ENCODE results near the gene UBE2G1.

The UBE2G1 gene

GRCh38 chr17:4221163-4221562, 145.3 kb downstream of the UBE2G1 start:
- Histone ChIP-seq H3K9me3 (no peaks in the 10 kb centered on the region), H3K27me3 (no peaks in the 10 kb centered on the region), H3K27ac (no peak overlapping the region), H3K36me3 (peaks cover 48% of the 10 kb centered on the region), H3K4me3 (ENCODE audit: low read depth in 1 of 2, low read length in 1 of 2) (no peak overlapping the region), H3K4me1 (ENCODE audit: control insufficient read depth in 1 of 2, insufficient read depth in 1 of 2, low read depth in 1 of 2, low read length in 1 of 2) (no peaks in the 10 kb centered on the region)
- TF ChIP-seq, protein P1, sequence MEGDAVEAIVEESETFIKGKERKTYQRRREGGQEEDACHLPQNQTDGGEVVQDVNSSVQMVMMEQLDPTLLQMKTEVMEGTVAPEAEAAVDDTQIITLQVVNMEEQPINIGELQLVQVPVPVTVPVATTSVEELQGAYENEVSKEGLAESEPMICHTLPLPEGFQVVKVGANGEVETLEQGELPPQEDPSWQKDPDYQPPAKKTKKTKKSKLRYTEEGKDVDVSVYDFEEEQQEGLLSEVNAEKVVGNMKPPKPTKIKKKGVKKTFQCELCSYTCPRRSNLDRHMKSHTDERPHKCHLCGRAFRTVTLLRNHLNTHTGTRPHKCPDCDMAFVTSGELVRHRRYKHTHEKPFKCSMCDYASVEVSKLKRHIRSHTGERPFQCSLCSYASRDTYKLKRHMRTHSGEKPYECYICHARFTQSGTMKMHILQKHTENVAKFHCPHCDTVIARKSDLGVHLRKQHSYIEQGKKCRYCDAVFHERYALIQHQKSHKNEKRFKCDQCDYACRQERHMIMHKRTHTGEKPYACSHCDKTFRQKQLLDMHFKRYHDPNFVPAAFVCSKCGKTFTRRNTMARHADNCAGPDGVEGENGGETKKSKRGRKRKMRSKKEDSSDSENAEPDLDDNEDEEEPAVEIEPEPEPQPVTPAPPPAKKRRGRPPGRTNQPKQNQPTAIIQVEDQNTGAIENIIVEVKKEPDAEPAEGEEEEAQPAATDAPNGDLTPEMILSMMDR (IDR thresholded peaks at IDR 0.05) = no peak

DNA sequence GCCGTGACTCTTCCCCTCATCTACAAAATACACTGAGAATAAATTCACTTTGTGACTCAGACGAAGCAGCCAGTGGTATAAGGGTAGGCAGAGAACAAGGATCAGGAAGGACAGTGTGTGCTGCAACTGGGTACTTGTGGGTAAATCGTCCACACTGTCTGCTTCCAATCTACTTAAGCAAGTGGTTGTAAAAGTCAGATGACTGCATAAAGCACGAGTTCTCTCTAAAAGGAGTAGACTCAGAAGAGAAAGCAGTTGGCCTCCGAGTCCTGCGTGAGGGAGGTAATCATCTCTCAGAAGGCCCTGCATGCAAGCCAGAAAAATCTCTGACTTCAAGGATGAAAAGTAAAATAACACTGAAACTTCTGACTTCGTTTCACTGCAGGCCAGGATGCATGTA, 145.8 kb downstream of the UBE2G1 start:
- TF ChIP-seq, protein P1 (IDR thresholded peaks at IDR 0.05) = no peak

More for the DNA sequence above, 145.8 kb downstream of the UBE2G1 start:
- H3K36me3 ChIP-seq = peaks cover 53% of the 10 kb centered on the region
- H3K9me3 ChIP-seq = no peaks in the 10 kb centered on the region
- H3K4me1 ChIP-seq (ENCODE audit: control insufficient read depth in 1 of 2, insufficient read depth in 1 of 2, low read depth in 1 of 2, low read length in 1 of 2) = no peaks in the 10 kb centered on the region
- no peak overlapping the region for H3K27ac ChIP-seq
- no peaks in the 10 kb centered on the region for H3K27me3 ChIP-seq
- H3K4me3 ChIP-seq (ENCODE audit: low read depth in 1 of 2, low read length in 1 of 2) = no peak overlapping the region
